ENCODE data around the gene IFNW1.
"Not testable (repeated sequence)": the region's sequence is repeated elsewhere in the genome, so short reads cannot be mapped to it uniquely, and the experiment has no call there.

Gene IFNW1

DNA sequence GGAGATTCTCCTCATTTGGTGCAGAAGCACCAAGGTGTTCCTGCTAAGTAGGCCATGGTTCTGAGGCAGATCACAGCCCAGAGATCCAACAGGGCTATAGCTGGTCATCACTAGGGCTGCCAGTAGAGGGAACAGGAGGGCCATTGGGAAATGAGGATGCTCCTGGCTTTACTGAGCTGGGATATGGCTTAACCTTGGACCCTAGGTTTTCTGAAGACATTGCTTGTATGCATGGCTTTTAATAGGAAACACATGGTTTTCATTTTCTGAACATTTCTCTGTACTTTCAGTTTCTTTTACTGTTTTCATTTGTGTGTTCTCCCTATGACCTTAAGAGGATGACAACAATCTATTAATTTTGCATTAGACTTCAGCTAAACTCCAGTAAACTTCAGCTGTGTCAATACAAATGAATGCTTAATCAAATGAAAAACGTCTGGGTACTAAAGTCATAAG, at the start of gene IFNW1:
TSS of gene IFNW1 (minus strand) at position 406 of the 456 bp plus-strand sequence. CDS start at position 144, 262 bp downstream.
- Histone ChIP-seq H3K4me3 (ENCODE audit: low read length in 2 of 2) (no peak within 1 kb of the TSS), H3K27ac (ENCODE audit: low read depth in 2 of 2, low read length in 2 of 2) (no peak within 1 kb of the TSS), H3K9me3 (ENCODE audit: control insufficient read depth in 2 of 2, low read length in 2 of 2) (no peaks in the 10 kb centered on the region), H3K9ac (ENCODE audit: low read depth in 1 of 2, low read length in 2 of 2) (no peak within 1 kb of the TSS), H3K36me3 (ENCODE audit: control insufficient read depth in 2 of 2, insufficient read depth in 2 of 2, low read length in 2 of 2) (no peaks in the 10 kb centered on the region), H3K4me1 (ENCODE audit: control insufficient read depth in 2 of 2, insufficient read depth in 2 of 2, low read length in 2 of 2) (peaks cover 0 to 2% of the 10 kb centered on the region in 2 donors), H3K27me3 (ENCODE audit: control insufficient read depth in 2 of 2, insufficient read depth in 2 of 2, low read length in 2 of 2) (no peaks in the 10 kb centered on the region)

DNA sequence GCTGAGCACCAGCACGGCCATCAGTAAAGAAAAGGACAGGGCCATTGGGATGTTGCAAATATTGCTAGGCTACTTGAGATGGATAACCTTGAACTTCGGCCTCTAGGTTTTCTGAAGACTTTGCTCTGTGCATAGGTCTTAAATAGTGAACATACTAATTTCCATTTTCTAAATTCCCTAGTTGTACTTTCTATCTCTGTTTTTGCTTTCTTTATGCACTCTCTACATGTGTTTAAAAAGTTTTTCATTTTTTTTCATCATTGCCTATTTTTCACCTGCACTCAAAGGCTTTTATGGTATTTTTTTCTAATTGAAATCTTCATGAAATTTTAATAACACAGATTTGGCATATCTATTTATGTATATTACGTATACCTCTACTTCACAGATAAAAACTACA, 45.9 kb upstream of the IFNW1 start, which contains the start of gene IFNA4:
TSS of gene IFNA4 (minus strand) at position 101 of the 400 bp plus-strand sequence. CDS start at position 45, 56 bp downstream.
- H3K36me3 ChIP-seq (ENCODE audit: control insufficient read depth in 2 of 2, insufficient read depth in 2 of 2, low read length in 2 of 2); H3K27ac ChIP-seq (ENCODE audit: low read depth in 2 of 2, low read length in 2 of 2); H3K27me3 ChIP-seq (ENCODE audit: control insufficient read depth in 2 of 2, insufficient read depth in 2 of 2, low read length in 2 of 2); H3K4me1 ChIP-seq (ENCODE audit: control insufficient read depth in 2 of 2, insufficient read depth in 2 of 2, low read length in 2 of 2); H3K4me3 ChIP-seq (ENCODE audit: low read length in 2 of 2); H3K9me3 ChIP-seq (ENCODE audit: control insufficient read depth in 2 of 2, low read length in 2 of 2); H3K9ac ChIP-seq (ENCODE audit: low read depth in 1 of 2, low read length in 2 of 2): not testable (repeated sequence)

DNA sequence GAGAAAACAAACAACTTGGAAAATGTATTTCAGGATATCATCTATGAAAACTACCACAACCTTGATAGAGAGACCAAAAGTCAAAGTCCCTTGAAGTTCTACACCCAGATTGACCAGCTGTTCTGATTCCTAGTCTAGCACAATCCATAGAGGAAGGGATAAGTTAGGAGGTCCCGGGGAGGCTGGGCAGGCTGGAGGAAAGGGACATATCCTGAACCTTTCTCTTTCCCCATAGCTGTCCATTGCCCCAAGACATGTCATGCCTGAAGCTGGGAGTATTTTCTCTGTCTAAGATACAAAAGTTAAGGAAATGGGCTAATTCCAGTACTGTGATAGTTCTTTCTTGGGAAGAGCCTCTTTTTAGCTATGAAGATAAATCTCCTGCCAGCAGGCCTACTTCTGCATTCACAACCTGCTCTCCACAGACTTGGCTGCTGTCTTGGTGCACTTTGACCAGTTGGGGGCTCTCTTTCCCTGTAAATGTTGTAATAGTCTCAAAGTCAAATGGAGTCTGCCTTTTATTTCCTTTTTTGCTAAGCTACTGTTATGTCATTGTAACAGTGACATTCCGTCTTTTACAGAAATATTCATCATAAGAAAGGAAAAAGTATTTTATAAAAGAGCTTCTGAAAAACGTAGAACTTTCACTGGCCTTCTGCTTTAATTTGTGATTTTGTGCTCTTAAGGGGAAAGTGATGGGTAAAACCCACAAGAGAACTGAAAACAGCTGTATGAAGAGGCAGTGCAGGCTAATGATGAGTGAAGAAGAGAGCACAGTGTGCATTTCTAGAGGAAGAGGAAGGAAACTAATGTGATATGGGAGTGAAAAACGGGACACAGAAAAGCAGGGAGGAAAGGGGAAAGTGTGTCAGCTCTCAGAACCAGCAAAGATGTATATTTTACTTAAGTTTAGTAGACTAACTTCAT, 41.4 kb upstream of the IFNW1 start:
- not testable (repeated sequence) for H3K9ac ChIP-seq (ENCODE audit: low read depth in 1 of 2, low read length in 2 of 2); H3K9me3 ChIP-seq (ENCODE audit: control insufficient read depth in 2 of 2, low read length in 2 of 2)

DNA sequence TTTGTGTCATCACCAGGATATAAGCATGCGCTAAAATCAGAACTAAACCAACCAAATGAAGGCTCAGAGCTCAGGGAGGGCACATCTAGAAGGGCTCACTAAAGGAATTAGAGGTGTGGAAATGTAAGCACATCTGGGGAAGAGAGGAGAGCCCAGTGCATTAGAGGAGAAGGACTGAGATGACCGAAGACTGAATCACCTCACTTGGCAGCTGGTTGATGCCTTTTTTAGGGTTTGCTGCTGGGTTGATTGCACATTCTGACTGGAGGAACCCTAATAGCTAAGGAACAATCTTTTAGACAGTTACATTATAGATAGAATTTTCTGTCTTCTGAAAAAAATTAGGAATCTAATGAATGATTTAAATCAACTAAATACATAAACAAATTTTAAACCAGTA, 33.0 kb upstream of the IFNW1 start:
- Histone ChIP-seq H3K9me3 (ENCODE audit: control insufficient read depth in 2 of 2, low read length in 2 of 2) (no peaks in the 10 kb centered on the region), H3K9ac (ENCODE audit: low read depth in 1 of 2, low read length in 2 of 2) (no peak overlapping the region), H3K4me3 (ENCODE audit: low read length in 2 of 2) (no peak overlapping the region), H3K36me3 (ENCODE audit: control insufficient read depth in 2 of 2, insufficient read depth in 2 of 2, low read length in 2 of 2) (no peaks in the 10 kb centered on the region), H3K4me1 (ENCODE audit: control insufficient read depth in 2 of 2, insufficient read depth in 2 of 2, low read length in 2 of 2) (no peaks in the 10 kb centered on the region), H3K27ac (ENCODE audit: low read depth in 2 of 2, low read length in 2 of 2) (no peak overlapping the region), H3K27me3 (ENCODE audit: control insufficient read depth in 2 of 2, insufficient read depth in 2 of 2, low read length in 2 of 2) (no peaks in the 10 kb centered on the region)

More for the DNA sequence above, 41.4 kb upstream of the IFNW1 start:
- not testable (repeated sequence) for H3K36me3 ChIP-seq (ENCODE audit: control insufficient read depth in 2 of 2, insufficient read depth in 2 of 2, low read length in 2 of 2); H3K4me1 ChIP-seq (ENCODE audit: control insufficient read depth in 2 of 2, insufficient read depth in 2 of 2, low read length in 2 of 2); H3K27me3 ChIP-seq (ENCODE audit: control insufficient read depth in 2 of 2, insufficient read depth in 2 of 2, low read length in 2 of 2); H3K4me3 ChIP-seq (ENCODE audit: low read length in 2 of 2); H3K27ac ChIP-seq (ENCODE audit: low read depth in 2 of 2, low read length in 2 of 2)

DNA sequence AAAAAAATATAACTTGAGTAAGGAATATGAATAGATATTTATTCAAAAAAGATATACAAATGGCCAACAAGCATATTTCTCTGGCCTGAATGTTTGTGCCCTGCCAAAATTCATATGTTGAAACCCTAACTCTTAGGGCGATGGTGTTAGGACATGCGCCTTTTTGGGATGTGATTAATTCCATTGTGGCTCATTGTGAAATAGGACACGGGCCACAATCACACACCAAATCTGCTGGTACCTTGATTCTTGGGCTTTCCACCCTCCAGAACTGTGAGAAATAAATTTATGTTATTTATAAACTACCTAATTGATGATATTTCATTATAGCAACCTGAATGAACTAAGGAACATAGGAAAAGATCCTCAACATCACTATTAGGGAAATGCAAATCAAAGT, 30.5 kb upstream of the IFNW1 start:
- Histone ChIP-seq H3K4me1 (ENCODE audit: control insufficient read depth in 2 of 2, insufficient read depth in 2 of 2, low read length in 2 of 2) (no peaks in the 10 kb centered on the region), H3K36me3 (ENCODE audit: control insufficient read depth in 2 of 2, insufficient read depth in 2 of 2, low read length in 2 of 2) (no peaks in the 10 kb centered on the region), H3K4me3 (ENCODE audit: low read length in 2 of 2) (no peak overlapping the region), H3K9me3 (ENCODE audit: control insufficient read depth in 2 of 2, low read length in 2 of 2) (no peaks in the 10 kb centered on the region), H3K27me3 (ENCODE audit: control insufficient read depth in 2 of 2, insufficient read depth in 2 of 2, low read length in 2 of 2) (no peaks in the 10 kb centered on the region), H3K27ac (ENCODE audit: low read depth in 2 of 2, low read length in 2 of 2) (no peak overlapping the region), H3K9ac (ENCODE audit: low read depth in 1 of 2, low read length in 2 of 2) (no peak overlapping the region)

DNA sequence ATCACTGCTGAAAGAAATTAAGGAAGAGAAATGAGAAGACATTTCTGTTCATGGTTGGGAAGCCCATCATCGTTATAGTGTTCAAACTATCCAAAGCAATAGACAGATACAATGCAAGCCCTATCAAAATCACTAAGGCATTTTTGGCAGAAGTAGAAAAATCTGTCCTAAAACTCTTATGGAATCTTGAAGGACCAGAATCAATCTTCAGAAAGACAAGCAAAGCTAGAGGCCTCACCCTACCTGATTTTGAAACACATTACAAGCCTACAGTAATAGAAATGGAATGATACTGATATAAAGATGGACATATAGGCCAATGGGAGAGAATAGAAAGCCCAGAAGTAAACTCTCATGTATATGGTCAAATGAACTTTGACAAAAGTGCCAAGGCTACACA, 29.7 kb upstream of the IFNW1 start:
- Histone ChIP-seq H3K4me1 (ENCODE audit: control insufficient read depth in 2 of 2, insufficient read depth in 2 of 2, low read length in 2 of 2) (no peaks in the 10 kb centered on the region), H3K9ac (ENCODE audit: low read depth in 1 of 2, low read length in 2 of 2) (no peak overlapping the region), H3K27ac (ENCODE audit: low read depth in 2 of 2, low read length in 2 of 2) (no peak overlapping the region), H3K27me3 (ENCODE audit: control insufficient read depth in 2 of 2, insufficient read depth in 2 of 2, low read length in 2 of 2) (no peaks in the 10 kb centered on the region), H3K4me3 (ENCODE audit: low read length in 2 of 2) (no peak overlapping the region), H3K9me3 (ENCODE audit: control insufficient read depth in 2 of 2, low read length in 2 of 2) (no peaks in the 10 kb centered on the region), H3K36me3 (ENCODE audit: control insufficient read depth in 2 of 2, insufficient read depth in 2 of 2, low read length in 2 of 2) (no peaks in the 10 kb centered on the region)

DNA sequence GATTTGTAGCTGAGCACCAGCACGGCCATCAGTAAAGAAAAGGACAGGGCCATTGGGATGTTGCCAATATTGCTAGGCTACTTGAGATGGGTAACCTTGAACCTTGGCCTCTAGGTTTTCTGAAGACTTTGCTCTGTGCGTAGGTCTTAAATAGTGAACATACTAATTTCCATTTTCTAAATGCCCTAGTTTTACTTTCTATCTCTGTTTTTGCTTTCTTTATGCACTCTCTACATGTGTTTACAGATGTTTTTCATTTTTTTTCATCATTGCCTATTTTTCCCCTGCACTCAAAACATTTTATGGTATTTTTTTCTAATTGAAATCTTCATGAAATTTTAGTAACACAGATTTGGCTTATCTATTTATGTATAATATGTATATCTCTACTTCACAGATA, 24.9 kb upstream of the IFNW1 start, which contains the start of gene IFNA21:
TSS of gene IFNA21 (minus strand) at position 101 of the 400 bp plus-strand sequence. CDS start at position 53, 48 bp downstream.
- not testable (repeated sequence) for H3K27ac ChIP-seq (ENCODE audit: low read depth in 2 of 2, low read length in 2 of 2); H3K36me3 ChIP-seq (ENCODE audit: control insufficient read depth in 2 of 2, insufficient read depth in 2 of 2, low read length in 2 of 2); H3K9me3 ChIP-seq (ENCODE audit: control insufficient read depth in 2 of 2, low read length in 2 of 2); H3K4me1 ChIP-seq (ENCODE audit: control insufficient read depth in 2 of 2, insufficient read depth in 2 of 2, low read length in 2 of 2); H3K9ac ChIP-seq (ENCODE audit: low read depth in 1 of 2, low read length in 2 of 2); H3K4me3 ChIP-seq (ENCODE audit: low read length in 2 of 2); H3K27me3 ChIP-seq (ENCODE audit: control insufficient read depth in 2 of 2, insufficient read depth in 2 of 2, low read length in 2 of 2)

DNA sequence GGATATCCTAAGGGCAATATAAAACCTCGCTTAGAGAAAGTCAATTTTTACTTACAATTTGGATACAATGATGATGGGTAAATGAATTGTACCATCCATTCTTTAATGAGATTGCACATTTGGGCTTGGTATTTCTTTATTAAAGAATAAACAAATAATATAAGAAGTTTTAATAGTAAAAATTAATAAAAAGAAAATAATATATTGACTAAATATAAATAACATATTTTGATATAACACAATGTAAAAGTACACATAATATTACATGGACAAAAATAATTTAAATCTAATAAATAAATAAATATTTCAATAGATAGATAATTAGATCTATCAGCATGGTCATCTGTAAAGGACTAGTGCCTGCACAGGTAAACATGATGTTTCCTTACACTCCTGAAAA, 23.9 kb upstream of the IFNW1 start:
- Histone ChIP-seq H3K9me3 (ENCODE audit: control insufficient read depth in 2 of 2, low read length in 2 of 2) (no peaks in the 10 kb centered on the region), H3K4me1 (ENCODE audit: control insufficient read depth in 2 of 2, insufficient read depth in 2 of 2, low read length in 2 of 2) (no peaks in the 10 kb centered on the region), H3K36me3 (ENCODE audit: control insufficient read depth in 2 of 2, insufficient read depth in 2 of 2, low read length in 2 of 2) (no peaks in the 10 kb centered on the region), H3K4me3 (ENCODE audit: low read length in 2 of 2) (no peak overlapping the region), H3K9ac (ENCODE audit: low read depth in 1 of 2, low read length in 2 of 2) (no peak overlapping the region), H3K27me3 (ENCODE audit: control insufficient read depth in 2 of 2, insufficient read depth in 2 of 2, low read length in 2 of 2) (no peaks in the 10 kb centered on the region), H3K27ac (ENCODE audit: low read depth in 2 of 2, low read length in 2 of 2) (no peak overlapping the region)

DNA sequence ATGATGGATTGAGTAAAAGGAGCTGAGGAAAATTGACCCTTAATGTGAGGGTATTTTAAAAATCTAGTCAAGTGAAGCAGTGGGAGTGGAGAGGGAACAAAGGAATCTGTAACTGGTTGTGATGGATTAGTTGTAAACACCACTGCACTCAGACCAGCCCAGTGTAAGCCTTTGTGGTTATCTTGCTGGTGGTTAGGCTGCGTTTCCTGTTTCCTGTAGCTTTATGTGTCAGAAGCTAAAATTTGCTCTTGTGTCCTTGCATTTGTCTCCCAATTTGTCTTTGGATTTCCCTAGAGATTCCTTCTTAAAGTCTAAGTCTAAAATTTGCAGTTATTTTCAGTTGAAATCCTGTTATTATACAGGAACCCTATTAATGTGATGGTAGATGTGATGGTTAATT, 18.5 kb upstream of the IFNW1 start:
- H3K9ac ChIP-seq (ENCODE audit: low read depth in 1 of 2, low read length in 2 of 2), result no peak overlapping the region
- no peaks in the 10 kb centered on the region for H3K27me3 ChIP-seq (ENCODE audit: control insufficient read depth in 2 of 2, insufficient read depth in 2 of 2, low read length in 2 of 2)
- H3K36me3 ChIP-seq (ENCODE audit: control insufficient read depth in 2 of 2, insufficient read depth in 2 of 2, low read length in 2 of 2), result no peaks in the 10 kb centered on the region
- H3K27ac ChIP-seq (ENCODE audit: low read depth in 2 of 2, low read length in 2 of 2), result no peak overlapping the region
- H3K4me3 ChIP-seq (ENCODE audit: low read length in 2 of 2), result no peak overlapping the region
- H3K4me1 ChIP-seq (ENCODE audit: control insufficient read depth in 2 of 2, insufficient read depth in 2 of 2, low read length in 2 of 2), result no peaks in the 10 kb centered on the region
- no peaks in the 10 kb centered on the region for H3K9me3 ChIP-seq (ENCODE audit: control insufficient read depth in 2 of 2, low read length in 2 of 2)

DNA sequence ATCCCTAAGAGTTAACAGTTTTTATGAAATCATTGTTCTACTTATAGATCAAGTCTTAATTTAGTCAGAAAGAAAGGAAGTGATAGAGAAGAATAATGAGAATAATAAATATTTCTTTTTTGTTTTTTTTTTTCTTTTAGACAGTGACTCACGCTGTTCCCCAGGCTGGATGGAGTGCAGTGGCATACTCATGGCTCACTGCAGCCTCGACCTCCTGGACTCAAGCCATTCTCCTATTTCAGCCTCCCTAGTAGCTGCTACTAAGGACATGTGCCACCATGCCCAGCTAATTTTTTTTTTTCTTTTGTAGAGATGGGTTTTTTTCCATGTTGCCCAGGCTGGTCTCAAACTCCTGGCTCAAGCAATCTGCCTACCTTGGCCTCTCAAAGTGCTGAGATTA, 13.9 kb upstream of the IFNW1 start:
- H3K4me1 ChIP-seq (ENCODE audit: control insufficient read depth in 2 of 2, insufficient read depth in 2 of 2, low read length in 2 of 2), result no peaks in the 10 kb centered on the region
- no peaks in the 10 kb centered on the region for H3K36me3 ChIP-seq (ENCODE audit: control insufficient read depth in 2 of 2, insufficient read depth in 2 of 2, low read length in 2 of 2)
- no peak overlapping the region for H3K4me3 ChIP-seq (ENCODE audit: low read length in 2 of 2)
- no peak overlapping the region for H3K9ac ChIP-seq (ENCODE audit: low read depth in 1 of 2, low read length in 2 of 2)
- H3K27ac ChIP-seq (ENCODE audit: low read depth in 2 of 2, low read length in 2 of 2), result no peak overlapping the region
- H3K27me3 ChIP-seq (ENCODE audit: control insufficient read depth in 2 of 2, insufficient read depth in 2 of 2, low read length in 2 of 2), result no peaks in the 10 kb centered on the region
- no peaks in the 10 kb centered on the region for H3K9me3 ChIP-seq (ENCODE audit: control insufficient read depth in 2 of 2, low read length in 2 of 2)
